H9 (cell line): ENCODE results near the gene WNT9A. TPM values are rescaled to one million over a fixed set of nuclear protein-coding genes. Genes with fewer than 3 reads are reported as not detected.

ENCODE experiments used
- DNase-seq: peaks from one replicate; pipeline ENCODE4 v3.0.0-alpha.2; 2017
- H2AFZ ChIP-seq: one replicate; pipeline ENCODE4 v1.6.1; 2013; ENCODE audit warnings: mild to moderate bottlenecking, low read length, control low read depth, moderate library complexity
- H2AK5ac ChIP-seq: 2 replicates; pipeline ENCODE4 v1.6.1; 2013; ENCODE audit warnings: low read length, control low read depth, mixed read lengths; ENCODE audit not compliant: insufficient read length
- H2BK120ac ChIP-seq: one replicate; pipeline ENCODE4 v1.6.1; 2013; ENCODE audit warnings: low read depth, mild to moderate bottlenecking, low read length, control low read depth, inconsistent platforms; ENCODE audit not compliant: poor library complexity, severe bottlenecking
- H2BK12ac ChIP-seq: 2 replicates; pipeline ENCODE4 v1.6.1; 2013; ENCODE audit warnings: low read length, control low read depth, mixed read lengths, low read depth; ENCODE audit not compliant: insufficient read length
- H2BK15ac ChIP-seq: 2 replicates; pipeline ENCODE4 v1.6.1; 2013; ENCODE audit warnings: low read depth, low read length, control low read depth
- H2BK20ac ChIP-seq: one replicate; pipeline ENCODE4 v1.6.1; 2013; ENCODE audit warnings: low read depth, mild to moderate bottlenecking, low read length, control low read depth, inconsistent platforms; ENCODE audit not compliant: poor library complexity, severe bottlenecking
- H2BK5ac ChIP-seq: 2 replicates; pipeline ENCODE4 v1.6.1; 2013; ENCODE audit warnings: low read length, control low read depth, mixed read lengths; ENCODE audit not compliant: insufficient read length
- H3K14ac ChIP-seq: 2 replicates; pipeline ENCODE4 v1.6.1; 2013; ENCODE audit warnings: low read length, control low read depth; ENCODE audit not compliant: insufficient read depth
- H3K18ac ChIP-seq: 2 replicates; pipeline ENCODE4 v1.6.1; 2013; ENCODE audit warnings: low read depth, mild to moderate bottlenecking, mixed read lengths, low read length, control low read depth; ENCODE audit not compliant: insufficient read length
- H3K23ac ChIP-seq: 2 replicates; pipeline ENCODE4 v1.6.1; 2013; ENCODE audit warnings: low read length, control low read depth, mixed read lengths, low read depth; ENCODE audit not compliant: insufficient read length
- H3K23me2 ChIP-seq: 2 replicates; pipeline ENCODE4 v1.6.1; 2013; ENCODE audit warnings: low read depth, mild to moderate bottlenecking, mixed read lengths, low read length, control low read depth; ENCODE audit not compliant: insufficient read length, poor library complexity, severe bottlenecking
- H3K27ac ChIP-seq: 2 replicates; pipeline ENCODE4 v1.5.1; 2013; ENCODE audit warnings: low read length, control low read depth, mixed read lengths, low read depth; ENCODE audit not compliant: insufficient read length
- H3K27me3 ChIP-seq: 2 replicates; pipeline ENCODE4 v1.6.1; 2013; ENCODE audit warnings: low read length, control low read depth, inconsistent platforms; ENCODE audit not compliant: insufficient read depth
- H3K4ac ChIP-seq: 2 replicates; pipeline ENCODE4 v1.6.1; 2013; ENCODE audit warnings: low read depth, mild to moderate bottlenecking, control low read depth, inconsistent platforms, low read length, moderate library complexity
- H3K4me1 ChIP-seq: 2 replicates; pipeline ENCODE4 v1.6.1; 2013; ENCODE audit warnings: low read length, control low read depth, inconsistent platforms; ENCODE audit not compliant: insufficient read depth
- H3K4me2 ChIP-seq: 2 replicates; pipeline ENCODE4 v1.6.1; 2013; ENCODE audit warnings: low read length, control low read depth, mixed read lengths; ENCODE audit not compliant: insufficient read length, insufficient read depth
- H3K56ac ChIP-seq: 2 replicates; pipeline ENCODE4 v1.6.1; 2013; ENCODE audit warnings: low read depth, mild to moderate bottlenecking, mixed read lengths, low read length, control low read depth; ENCODE audit not compliant: insufficient read length
- H3K79me1 ChIP-seq: 2 replicates; pipeline ENCODE4 v1.6.1; 2013; ENCODE audit warnings: low read depth, mild to moderate bottlenecking, moderate library complexity, low read length, control low read depth, inconsistent platforms; ENCODE audit not compliant: insufficient read depth, poor library complexity, severe bottlenecking
- H3K79me2 ChIP-seq: 2 replicates; pipeline ENCODE4 v1.6.1; 2013; ENCODE audit warnings: low read length, control low read depth, inconsistent platforms; ENCODE audit not compliant: insufficient read depth
- H3K9ac ChIP-seq: 2 replicates; pipeline ENCODE4 v1.6.1; 2013; ENCODE audit warnings: low read length, control low read depth, mixed read lengths; ENCODE audit not compliant: insufficient read length; ENCODE audit errors: extremely low read depth
- H3K9me3 ChIP-seq: one replicate; pipeline ENCODE4 v1.6.1; 2013; ENCODE audit warnings: low read depth, low read length, inconsistent platforms; ENCODE audit not compliant: control insufficient read depth
- H3T11ph ChIP-seq: one replicate; pipeline ENCODE4 v1.6.1; 2013; ENCODE audit warnings: mild to moderate bottlenecking, low read length, control low read depth, inconsistent platforms
- H4K20me1 ChIP-seq: one replicate; pipeline ENCODE4 v1.6.1; 2013; ENCODE audit not compliant: control insufficient read depth, insufficient read length, insufficient read depth
- H4K5ac ChIP-seq: 2 replicates; pipeline ENCODE4 v1.6.1; 2013; ENCODE audit warnings: low read depth, mild to moderate bottlenecking, mixed read lengths, low read length, control low read depth; ENCODE audit not compliant: insufficient read length
- H4K8ac ChIP-seq: replicated peaks from 2 replicates; pipeline ENCODE4 v1.6.1; 2013; ENCODE audit warnings: low read length, control low read depth, mixed read lengths, low read depth; ENCODE audit not compliant: insufficient read length
- H4K91ac ChIP-seq: 2 replicates; pipeline ENCODE4 v1.6.1; 2013; ENCODE audit warnings: low read depth, mild to moderate bottlenecking, moderate library complexity, mixed read lengths, low read length, control low read depth; ENCODE audit not compliant: insufficient read length
- H3K27ac Mint-ChIP-seq, 3 experiments: 2 replicates in 2 of 3; 3 replicates in 1 of 3; pipeline ENCODE4 v1.8.0; 2020 to 2021; ENCODE audit warnings: mixed read lengths in 3 of 3, mild to moderate bottlenecking in 1 of 3, moderate library complexity in 1 of 3
- H3K27me3 Mint-ChIP-seq: 2 replicates; pipeline ENCODE4 v1.8.0; 2021; ENCODE audit warnings: low read depth, mild to moderate bottlenecking, moderate library complexity, mixed read lengths
- H3K36me3 Mint-ChIP-seq, 3 experiments: 2 replicates in 2 of 3; 3 replicates in 1 of 3; pipeline ENCODE4 v1.8.0; 2020 to 2021; ENCODE audit warnings: low read depth in 3 of 3, mixed read lengths in 3 of 3; ENCODE audit not compliant: insufficient read depth in 1 of 3
- H3K4me1 Mint-ChIP-seq, 2 experiments: 2 replicates each; pipeline ENCODE4 v1.8.0; 2020; ENCODE audit warnings: mixed read lengths in 2 of 2
- H3K4me3 Mint-ChIP-seq, 2 experiments: 2 replicates in 1 of 2; 3 replicates in 1 of 2; pipeline ENCODE4 v1.8.0; 2020 to 2021; ENCODE audit warnings: mild to moderate bottlenecking in 2 of 2, mixed read lengths in 2 of 2, moderate library complexity in 1 of 2
- H3K9me3 Mint-ChIP-seq, 2 experiments: 2 replicates in 1 of 2; 3 replicates in 1 of 2; pipeline ENCODE4 v1.8.0; 2020; ENCODE audit warnings: mild to moderate bottlenecking in 2 of 2, mixed read lengths in 2 of 2, moderate library complexity in 1 of 2
- CTCF ChIP-seq: fragments of 200-600 bp; sonication (generic); conservative IDR thresholded peaks from 3 replicates; pipeline ENCODE4 v1.8.0; 2021; ENCODE audit warnings: antibody characterized with exemption, mild to moderate bottlenecking
- total RNA-seq: library from RNA; stranded (reverse); gene quantifications from 2 replicates; pipeline ENCODE4 v1.2.1, GENCODE V29; 2021

The WNT9A gene
- total RNA-seq, 1 experiment from 2014 or later, result 0.77 TPM

GRCh38 chr1:227955808-227956207, 8.1 kb upstream of the WNT9A start:
- H3K79me2 ChIP-seq, result no peaks in the 10 kb centered on the region
- H3K9ac ChIP-seq, result no peak overlapping the region
- no peak overlapping the region for H4K8ac ChIP-seq
- H3K14ac ChIP-seq, result no peak overlapping the region
- no peak overlapping the region for H4K91ac ChIP-seq
- no peak overlapping the region for H4K5ac ChIP-seq
- H2BK20ac ChIP-seq, result no peak overlapping the region
- H3K4ac ChIP-seq, result no peak overlapping the region
- Mint-ChIP-seq H3K4me1 (peaks cover 2 to 6% of the 10 kb centered on the region in 2 experiments; a peak in 2 of 4 replicates), H3K36me3 (no peaks in the 10 kb centered on the region), H3K27ac (no peak overlapping the region), H3K9me3 (peaks cover 5 to 7% of the 10 kb centered on the region in 2 experiments; a peak in 4 of 5 replicates), H3K4me3 (no peak overlapping the region), H3K27me3 (peaks cover 47% of the 10 kb centered on the region)
- H3K18ac ChIP-seq, result no peak overlapping the region
- no peak overlapping the region for H2AK5ac ChIP-seq
- no peak overlapping the region for H2BK12ac ChIP-seq
- no peaks in the 10 kb centered on the region for H4K20me1 ChIP-seq
- no peak overlapping the region for H3K27ac ChIP-seq
- H3K79me1 ChIP-seq, result no peaks in the 10 kb centered on the region
- H2BK5ac ChIP-seq, result no peak overlapping the region
- no peaks in the 10 kb centered on the region for H3K9me3 ChIP-seq
- H3T11ph ChIP-seq, result no peak overlapping the region
- no peak overlapping the region for H2BK15ac ChIP-seq
- H3K23ac ChIP-seq, result no peak overlapping the region
- no peak for TF ChIP-seq CTCF
- H3K4me1 ChIP-seq, result no peaks in the 10 kb centered on the region
- H3K27me3 ChIP-seq, result no peaks in the 10 kb centered on the region
- no peak overlapping the region for H3K4me2 ChIP-seq
- no peaks in the 10 kb centered on the region for H3K23me2 ChIP-seq
- no peak overlapping the region for H2AFZ ChIP-seq
- no peak overlapping the region for H2BK120ac ChIP-seq
- no peak overlapping the region for H3K56ac ChIP-seq
- DNase-seq, result no peak
